ENCODE results near the gene GCC1.

GCC1 gene, protein sequence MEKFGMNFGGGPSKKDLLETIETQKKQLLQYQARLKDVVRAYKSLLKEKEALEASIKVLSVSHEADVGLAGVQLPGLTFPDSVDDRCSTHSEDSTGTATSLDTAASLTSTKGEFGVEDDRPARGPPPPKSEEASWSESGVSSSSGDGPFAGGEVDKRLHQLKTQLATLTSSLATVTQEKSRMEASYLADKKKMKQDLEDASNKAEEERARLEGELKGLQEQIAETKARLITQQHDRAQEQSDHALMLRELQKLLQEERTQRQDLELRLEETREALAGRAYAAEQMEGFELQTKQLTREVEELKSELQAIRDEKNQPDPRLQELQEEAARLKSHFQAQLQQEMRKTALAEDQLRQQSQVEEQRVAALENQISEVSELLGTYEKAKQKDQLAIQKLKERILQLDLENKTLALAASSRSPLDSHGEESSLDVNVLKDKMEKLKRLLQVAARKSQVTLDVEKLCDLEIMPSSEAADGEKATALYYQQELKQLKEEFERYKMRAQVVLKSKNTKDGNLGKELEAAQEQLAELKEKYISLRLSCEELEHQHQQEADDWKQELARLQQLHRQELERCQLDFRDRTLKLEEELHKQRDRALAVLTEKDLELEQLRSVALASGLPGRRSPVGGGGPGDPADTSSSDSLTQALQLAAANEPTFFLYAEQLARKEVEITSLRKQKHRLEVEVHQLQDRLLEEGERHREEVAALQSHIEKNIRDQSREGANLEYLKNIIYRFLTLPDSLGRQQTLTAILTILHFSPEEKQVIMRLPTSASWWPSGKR

DNA sequence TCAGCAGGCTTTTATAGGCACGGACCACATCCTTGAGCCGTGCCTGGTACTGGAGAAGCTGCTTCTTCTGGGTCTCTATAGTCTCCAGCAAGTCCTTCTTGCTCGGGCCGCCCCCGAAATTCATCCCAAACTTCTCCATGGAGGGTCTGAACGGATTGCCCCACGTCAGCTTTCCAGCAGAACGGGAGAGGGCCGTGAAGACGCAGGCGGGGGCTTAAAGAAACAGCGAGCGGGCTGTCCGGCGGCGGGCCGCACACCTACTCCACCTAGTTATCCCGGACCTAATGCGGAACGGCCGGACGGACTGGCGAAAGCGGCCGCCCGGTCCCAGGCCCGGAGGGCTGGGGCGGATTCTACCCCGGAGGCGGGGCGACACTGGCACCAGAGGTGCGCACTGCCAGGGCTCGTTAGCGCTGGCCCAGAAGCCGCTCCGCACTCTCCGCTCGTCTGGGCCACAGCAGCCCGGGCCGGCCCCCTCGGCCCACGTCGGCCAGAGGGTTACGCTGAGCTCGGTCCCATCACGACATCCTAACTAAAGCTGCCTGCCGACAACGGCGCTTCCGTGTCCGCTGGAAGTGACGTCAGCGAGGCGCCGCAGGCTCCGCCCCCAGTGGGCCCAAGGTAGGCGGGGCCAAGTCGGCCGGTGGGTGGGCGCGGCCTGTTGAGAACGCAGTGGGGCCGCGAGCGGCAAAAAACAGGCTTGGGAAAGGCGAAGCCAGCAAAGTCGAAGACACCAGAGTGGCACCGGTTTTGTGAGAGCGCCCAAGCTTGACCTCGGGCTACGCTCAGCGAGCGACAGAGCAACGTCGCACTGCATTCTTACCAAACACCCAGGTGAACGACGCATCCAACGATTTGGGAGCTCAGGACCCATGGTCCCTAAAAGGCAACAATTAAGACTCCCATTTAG lies at the start of gene GCC1:
TSS of gene GCC1 (minus strand) at position 553 of the 910 bp plus-strand sequence. CDS start at position 139, 414 bp downstream.
- peak; percentile 84 to 86 for DNase-seq (ENCODE audit: extremely low read depth in 1 of 2, low read depth in 1 of 2)

- DNase-seq (ENCODE audit: extremely low read depth in 1 of 2, low read depth in 1 of 2): no peak
Measured at GRCh38 chr7:127632276-127632910, 47.0 kb upstream of the GCC1 start.

- DNase-seq (ENCODE audit: extremely low read depth in 1 of 2, low read depth in 1 of 2): peak in 1 of 2 donors; percentile 9
Measured at GRCh38 chr7:127629268-127629854, 44.0 kb upstream of the GCC1 start.

GRCh38 chr7:127628445-127628844 lies 43.0 kb upstream of the GCC1 start:
- no peak for DNase-seq (ENCODE audit: extremely low read depth in 1 of 2, low read depth in 1 of 2)

GRCh38 chr7:127625331-127625730 lies 39.9 kb upstream of the GCC1 start:
- no peak for DNase-seq (ENCODE audit: extremely low read depth in 1 of 2, low read depth in 1 of 2)

GRCh38 chr7:127620406-127621233 lies 35.2 kb upstream of the GCC1 start:
- DNase-seq (ENCODE audit: extremely low read depth in 1 of 2, low read depth in 1 of 2): no peak

DNA sequence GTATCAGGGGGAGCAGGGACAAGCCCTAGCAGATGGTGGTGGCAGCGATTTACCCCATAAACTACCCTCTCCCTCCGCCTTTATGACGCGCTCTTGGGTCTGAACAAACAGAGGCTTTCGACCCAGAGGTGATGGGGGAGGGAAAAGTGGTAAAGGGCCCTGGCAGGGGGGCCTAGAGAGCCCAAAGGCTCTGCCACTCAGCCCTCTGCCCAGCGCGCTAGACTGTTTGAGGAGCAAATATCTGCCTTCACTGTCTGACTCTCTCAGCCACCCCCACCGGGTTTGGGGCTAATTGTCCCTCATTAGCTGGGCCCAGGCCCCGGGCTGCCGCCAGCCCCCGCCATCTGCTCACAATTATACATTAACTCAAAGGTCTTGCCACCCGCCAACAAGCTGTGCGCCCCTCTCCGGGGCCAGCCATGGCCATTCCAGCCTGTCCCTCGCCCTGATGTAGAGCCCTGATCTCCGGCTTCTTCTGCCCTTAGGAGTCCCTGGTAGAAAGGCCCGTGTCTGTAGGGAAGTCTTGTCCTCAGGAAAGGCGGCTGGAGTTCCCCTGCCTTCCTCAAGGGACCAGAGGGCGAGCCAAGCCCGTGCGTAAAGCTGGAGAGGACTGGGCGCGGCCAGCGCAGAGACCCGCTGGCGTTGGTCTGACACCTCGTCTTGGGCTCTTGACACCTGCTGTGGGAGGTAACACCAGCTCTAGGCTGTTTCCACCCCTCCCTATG lies 34.4 kb upstream of the GCC1 start:
- no peak for DNase-seq (ENCODE audit: extremely low read depth in 1 of 2, low read depth in 1 of 2)

DNA sequence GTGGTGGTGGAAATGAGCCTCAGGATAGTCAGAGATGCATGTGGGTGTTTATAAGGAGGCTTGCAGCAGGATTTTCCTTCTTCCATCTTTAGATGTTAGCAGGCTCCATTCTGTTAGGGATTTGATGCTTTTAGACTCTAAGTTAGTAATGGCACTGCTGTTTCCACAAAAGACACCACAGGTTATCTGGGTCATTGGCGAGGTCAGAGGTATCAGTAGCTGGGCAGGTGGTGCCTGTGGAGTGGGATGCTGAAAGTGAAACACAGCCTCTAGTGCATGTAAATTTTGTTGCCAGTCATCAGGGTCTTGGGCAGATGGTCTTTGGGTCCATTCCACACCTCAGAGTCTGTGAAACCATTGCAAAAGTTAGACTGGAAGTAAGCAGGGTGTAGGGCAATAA lies 33.4 kb upstream of the GCC1 start:
- no peak for DNase-seq (ENCODE audit: extremely low read depth in 1 of 2, low read depth in 1 of 2)

DNA sequence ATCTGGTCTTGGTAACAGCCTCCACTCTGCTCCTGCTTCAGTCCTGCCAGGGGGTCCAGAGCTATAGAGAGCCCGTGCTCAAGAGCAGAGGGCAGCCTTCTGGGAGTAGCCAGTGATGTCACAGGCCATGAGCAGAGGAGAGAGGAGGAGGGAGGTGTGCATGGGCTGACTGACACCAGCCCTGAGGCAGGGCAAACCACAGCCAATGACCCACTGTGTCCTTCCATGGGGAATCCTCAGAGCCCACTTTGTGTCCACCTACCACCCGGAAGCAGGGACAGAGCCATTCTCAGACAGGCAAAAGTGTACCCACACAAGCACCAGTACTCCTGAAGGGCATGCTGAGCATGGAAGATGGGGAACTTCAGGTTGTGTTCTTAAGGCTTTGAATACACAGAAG lies 32.6 kb upstream of the GCC1 start, which contains the start of gene PAX4:
TSS of gene PAX4 (minus strand) at position 101 of the 400 bp plus-strand sequence. CDS start 2,214 bp downstream, outside the sequence.
- no peak for DNase-seq (ENCODE audit: extremely low read depth in 1 of 2, low read depth in 1 of 2)

DNA sequence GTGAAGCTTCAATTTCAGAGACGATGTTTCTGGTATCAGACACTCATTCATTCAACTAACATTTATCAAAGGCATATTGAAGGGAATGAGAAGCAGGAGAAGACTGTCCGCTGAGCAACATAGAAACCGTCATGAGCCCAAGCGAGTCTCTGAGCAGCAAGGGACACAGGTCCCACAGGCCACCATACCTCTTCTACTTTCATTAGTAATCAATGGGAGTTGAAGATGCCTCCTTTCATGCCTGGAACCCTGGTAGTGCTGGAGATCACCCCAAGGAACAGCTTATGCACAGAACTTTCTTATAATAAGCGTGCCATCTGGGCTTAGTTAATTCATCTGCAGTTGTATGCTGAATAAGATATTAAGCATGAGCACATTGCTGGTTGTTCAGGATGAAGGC lies 31.3 kb upstream of the GCC1 start:
- DNase-seq (ENCODE audit: extremely low read depth in 1 of 2, low read depth in 1 of 2): no peak

DNA sequence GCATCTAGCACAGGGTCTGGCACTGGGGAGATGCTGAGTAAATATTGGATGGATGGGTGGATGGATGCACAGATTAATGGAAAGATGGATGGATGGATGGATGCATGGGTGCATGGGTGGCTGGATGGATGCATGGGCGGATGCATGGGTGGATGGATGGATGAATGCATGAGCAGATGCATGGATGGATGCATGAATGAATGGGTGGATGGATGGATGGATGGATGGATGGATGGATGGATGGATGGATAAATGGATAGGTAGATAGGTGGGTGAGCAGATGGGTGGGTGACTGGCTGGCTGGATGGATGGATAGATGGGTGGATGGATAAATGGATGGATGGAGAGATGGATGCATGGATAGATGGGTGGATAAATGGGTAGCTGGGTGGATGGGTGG lies 26.9 kb upstream of the GCC1 start:
- no peak for DNase-seq (ENCODE audit: extremely low read depth in 1 of 2, low read depth in 1 of 2)

DNA sequence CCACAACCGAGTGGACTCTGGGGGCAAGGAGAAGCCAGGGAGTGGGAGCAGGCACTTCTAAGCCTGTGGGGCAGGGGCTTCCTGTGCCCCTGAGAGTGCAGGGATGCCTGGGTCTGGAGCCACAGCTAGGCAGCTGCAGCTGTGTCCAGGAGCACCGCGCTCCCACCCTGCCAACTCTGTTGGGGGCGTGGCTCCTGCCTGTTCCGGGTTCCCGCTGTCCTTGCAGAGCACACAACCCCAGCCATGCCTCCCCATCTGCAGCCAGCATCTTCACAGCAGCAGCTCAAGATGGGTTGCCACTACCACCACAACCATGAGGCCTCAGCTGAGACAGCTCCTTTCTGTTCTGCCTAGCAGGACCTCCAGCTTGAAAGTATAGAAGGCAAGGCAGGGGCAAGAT lies 23.9 kb upstream of the GCC1 start:
- no peak for DNase-seq (ENCODE audit: extremely low read depth in 1 of 2, low read depth in 1 of 2)

- DNase-seq (ENCODE audit: extremely low read depth in 1 of 2, low read depth in 1 of 2): no peak
Measured at GRCh38 chr7:127608446-127608845, 23.1 kb upstream of the GCC1 start.

DNA sequence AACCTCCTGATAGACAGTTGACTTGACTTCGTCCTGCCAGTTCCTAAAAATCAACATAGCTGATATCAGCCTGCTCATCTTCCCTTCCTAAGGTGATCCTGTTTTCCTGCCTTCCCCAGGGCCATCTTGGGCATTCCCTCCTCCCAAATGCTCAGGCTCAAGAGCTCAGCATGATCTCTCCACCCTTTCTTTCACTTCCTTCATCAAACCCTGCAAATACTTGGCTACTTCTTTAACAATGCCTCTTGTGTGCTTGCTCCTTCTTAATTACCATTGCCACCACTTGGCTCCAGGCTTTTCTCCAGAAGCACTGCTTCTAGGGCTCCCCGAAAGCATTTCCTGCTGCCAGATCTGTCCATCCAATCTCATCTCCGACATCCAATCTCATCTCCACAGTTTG lies 15.5 kb upstream of the GCC1 start:
- DNase-seq (ENCODE audit: extremely low read depth in 1 of 2, low read depth in 1 of 2): no peak

GRCh38 chr7:127598318-127598717 lies 12.9 kb upstream of the GCC1 start:
- no peak for DNase-seq (ENCODE audit: extremely low read depth in 1 of 2, low read depth in 1 of 2)

GRCh38 chr7:127595737-127596136 lies 10.3 kb upstream of the GCC1 start:
- DNase-seq (ENCODE audit: extremely low read depth in 1 of 2, low read depth in 1 of 2): no peak

DNA sequence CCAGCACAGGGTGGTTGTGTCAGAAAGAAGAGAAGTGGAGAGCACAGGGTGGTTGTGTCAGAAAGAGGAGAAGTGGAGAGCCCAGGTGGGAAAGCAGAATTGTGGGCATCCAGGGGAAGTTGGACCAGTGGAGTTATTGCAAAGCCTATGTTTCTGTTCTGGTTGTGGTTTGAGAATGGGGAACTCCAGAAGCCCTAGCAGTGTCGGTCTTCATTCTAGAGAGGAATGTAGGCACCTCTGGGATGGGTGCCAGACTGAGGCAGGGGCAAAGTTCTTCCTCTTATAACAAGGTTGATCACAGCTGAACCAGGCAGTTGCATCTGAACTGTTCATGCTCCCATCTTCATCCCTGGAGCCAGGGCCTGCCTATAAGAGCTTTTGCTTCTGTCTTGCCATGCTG lies 9.1 kb upstream of the GCC1 start:
- DNase-seq (ENCODE audit: extremely low read depth in 1 of 2, low read depth in 1 of 2): no peak

GRCh38 chr7:127592550-127592949 lies 7.2 kb upstream of the GCC1 start:
- DNase-seq (ENCODE audit: extremely low read depth in 1 of 2, low read depth in 1 of 2): no peak

GRCh38 chr7:127591591-127591990 lies 6.2 kb upstream of the GCC1 start:
- DNase-seq (ENCODE audit: extremely low read depth in 1 of 2, low read depth in 1 of 2): no peak

Data from stimulated activated CD8-positive, alpha-beta memory T cell treated with anti-CD3 and anti-CD28 coated beads, Interleukin-7, amount 100 ng/mL, for 48 hours (primary cell).